Esophagus muscularis mucosa (tissue), 4 donors: Measurements from ENCODE around the gene P2RX7. TPM values are rescaled to one million over a fixed set of nuclear protein-coding genes. Genes with fewer than 3 reads are reported as not detected.

Experiments used
- DNase-seq: peaks from one replicate; pipeline ENCODE4 v3.0.0-alpha.2; 2017; ENCODE audit errors: extremely low spot score
- H3K27ac ChIP-seq, 4 donors: fragments of 200-600 bp; sonication (generic); replicated peaks in 1 of 4; 1 replicate in 3 of 4; 2 replicates in 1 of 4; pipeline ENCODE4 v1.5.1; 2016 to 2019; ENCODE audit warnings: mild to moderate bottlenecking in 1 of 4
- H3K27me3 ChIP-seq, 4 donors: fragments of 200-600 bp; sonication (generic); one replicate each; pipeline versions ENCODE4 v1.5.1 to v1.6.0; 2016 to 2019
- H3K36me3 ChIP-seq, 4 donors: fragments of 200-600 bp; sonication (generic); one replicate each; pipeline ENCODE4 v1.5.1; 2016 to 2019
- H3K4me1 ChIP-seq, 4 donors: fragments of 200-600 bp; sonication (generic); one replicate each; pipeline ENCODE4 v1.5.1; 2016 to 2019
- H3K4me3 ChIP-seq, 4 donors: fragments of 200-600 bp; sonication (generic); 1 replicate in 2 of 4; 2 replicates in 2 of 4; pipeline ENCODE4 v1.5.1; 2016 to 2019; ENCODE audit warnings: mild to moderate bottlenecking in 4 of 4, moderate library complexity in 1 of 4
- H3K9me3 ChIP-seq, 4 donors: fragments of 200-600 bp; sonication (generic); 1 replicate in 3 of 4; 2 replicates in 1 of 4; pipeline ENCODE4 v1.5.1; 2016 to 2019
- EP300 ChIP-seq: sonication (generic); formaldehyde crosslinking; IDR thresholded peaks from one replicate; pipeline ENCODE4 v1.6.1; 2017; ENCODE audit warnings: antibody characterized with exemption
- POLR2A ChIP-seq: fragments of 450-650 bp; IDR thresholded peaks from one replicate; pipeline ENCODE4 v1.6.1; 2017; ENCODE audit warnings: antibody characterized with exemption, moderate library complexity, mild to moderate bottlenecking, low read depth
- POLR2AphosphoS5 ChIP-seq, 2 donors: sonication (generic); formaldehyde crosslinking; IDR thresholded peaks; one replicate each; pipeline ENCODE4 v1.6.1; 2017; ENCODE audit warnings: antibody characterized with exemption in 2 of 2
- WGBS: methylation state at CpG from one replicate; pipeline ENCODE4 v1.1.5; 2018; 5-methylcytosine and 5-hydroxymethylcytosine counted together
- intact Hi-C: fragments of 100-400 bp; cut with DNase I; formaldehyde crosslinking; loops from one replicate; pipeline ENCODE4 v1.15.1; 2023
- total RNA-seq, 4 donors: library from RNA; depleted of rRNA; stranded (reverse); fragments of >200 nt; gene quantifications; one replicate each; pipeline versions ENCODE4 v1.1.0 to v1.2.1, GENCODE V29; 2016
- TF ChIP-seq, protein P1 (sequence below), 3 experiments: fragments of 200-600 bp in 2 of 3; fragments of 450-650 bp in 1 of 3; sonication (generic) in 2 of 3; IDR thresholded peaks; one replicate each; pipeline ENCODE4 v1.5.1; 2017 to 2019; ENCODE audit warnings: antibody characterized with exemption in 3 of 3, mild to moderate bottlenecking in 2 of 3, moderate library complexity in 1 of 3

P2RX7 gene
- total RNA-seq, 4 donors from 2014 or later = 1.5 to 4.3 (median 2.7) TPM

DNA sequence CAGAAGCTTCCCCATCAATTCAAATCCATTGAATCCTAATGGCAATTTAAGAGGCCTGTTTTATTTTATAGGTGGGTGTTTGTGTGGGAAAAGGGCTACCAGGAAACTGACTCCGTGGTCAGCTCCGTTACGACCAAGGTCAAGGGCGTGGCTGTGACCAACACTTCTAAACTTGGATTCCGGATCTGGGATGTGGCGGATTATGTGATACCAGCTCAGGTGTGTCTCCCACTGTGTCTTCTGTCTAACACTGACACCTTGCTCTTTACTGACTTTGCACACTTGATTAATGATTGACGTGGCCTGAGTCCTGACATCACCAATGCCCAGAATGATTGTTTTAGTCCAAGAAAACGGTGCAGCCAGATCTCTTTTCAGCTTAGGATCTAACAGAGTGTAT is 84.4 kb downstream of the P2RX7 start:
- H3K4me3 ChIP-seq = no peak overlapping the region
- TF ChIP-seq POLR2AphosphoS5 (IDR thresholded peaks at IDR 0.05) = no peak
- TF ChIP-seq EP300 = no peak
- TF ChIP-seq, protein P1, sequence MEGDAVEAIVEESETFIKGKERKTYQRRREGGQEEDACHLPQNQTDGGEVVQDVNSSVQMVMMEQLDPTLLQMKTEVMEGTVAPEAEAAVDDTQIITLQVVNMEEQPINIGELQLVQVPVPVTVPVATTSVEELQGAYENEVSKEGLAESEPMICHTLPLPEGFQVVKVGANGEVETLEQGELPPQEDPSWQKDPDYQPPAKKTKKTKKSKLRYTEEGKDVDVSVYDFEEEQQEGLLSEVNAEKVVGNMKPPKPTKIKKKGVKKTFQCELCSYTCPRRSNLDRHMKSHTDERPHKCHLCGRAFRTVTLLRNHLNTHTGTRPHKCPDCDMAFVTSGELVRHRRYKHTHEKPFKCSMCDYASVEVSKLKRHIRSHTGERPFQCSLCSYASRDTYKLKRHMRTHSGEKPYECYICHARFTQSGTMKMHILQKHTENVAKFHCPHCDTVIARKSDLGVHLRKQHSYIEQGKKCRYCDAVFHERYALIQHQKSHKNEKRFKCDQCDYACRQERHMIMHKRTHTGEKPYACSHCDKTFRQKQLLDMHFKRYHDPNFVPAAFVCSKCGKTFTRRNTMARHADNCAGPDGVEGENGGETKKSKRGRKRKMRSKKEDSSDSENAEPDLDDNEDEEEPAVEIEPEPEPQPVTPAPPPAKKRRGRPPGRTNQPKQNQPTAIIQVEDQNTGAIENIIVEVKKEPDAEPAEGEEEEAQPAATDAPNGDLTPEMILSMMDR (IDR thresholded peaks at IDR 0.05) = no peak
- TF ChIP-seq POLR2A = no peak
- 91% methylated on average over 8 of the region's 8 CpGs for WGBS
- intact Hi-C loops = no loop called here
- H3K27ac ChIP-seq = no peak overlapping the region
- DNase-seq = no peak
- no peaks in the 10 kb centered on the region for H3K27me3 ChIP-seq
- H3K4me1 ChIP-seq = peaks cover 5 to 13% (median 9%) of the 10 kb centered on the region in 4 donors
- no peaks in the 10 kb centered on the region for H3K9me3 ChIP-seq
- peaks cover 5 to 48% (median 29%) of the 10 kb centered on the region in 4 donors for H3K36me3 ChIP-seq

DNA sequence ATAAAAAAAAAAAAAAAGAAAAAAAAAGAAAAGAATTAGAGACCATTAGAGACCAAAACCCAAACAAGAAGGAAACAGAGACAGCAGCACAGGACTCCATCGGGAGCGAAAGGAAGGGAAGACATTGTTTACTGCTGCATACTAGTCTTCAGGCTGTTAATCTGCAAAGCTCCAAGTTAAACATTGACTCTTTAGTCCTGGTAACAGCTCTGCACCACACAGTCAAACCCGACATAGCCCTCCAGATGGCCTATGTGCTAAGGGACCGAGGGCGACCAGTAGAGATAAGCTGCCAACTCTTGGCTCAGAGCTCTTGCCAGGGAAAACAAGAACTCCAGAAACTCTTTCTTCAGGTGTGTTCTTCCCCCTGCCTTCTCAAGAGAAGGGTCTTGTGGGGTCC is 85.1 kb downstream of the P2RX7 start:
- H3K4me1 ChIP-seq = peaks cover 5 to 12% (median 9%) of the 10 kb centered on the region in 4 donors
- no peak overlapping the region for H3K27ac ChIP-seq
- WGBS = 82% methylated on average over 3 of the region's 5 CpGs
- peaks cover 5 to 55% (median 34%) of the 10 kb centered on the region in 4 donors for H3K36me3 ChIP-seq
- DNase-seq = no peak
- H3K4me3 ChIP-seq = no peak overlapping the region
- TF ChIP-seq EP300 (no peak), POLR2A (no peak), POLR2AphosphoS5 (IDR thresholded peaks at IDR 0.05) (no peak)
- TF ChIP-seq, protein P1 (IDR thresholded peaks at IDR 0.05) = no peak
- H3K27me3 ChIP-seq = no peaks in the 10 kb centered on the region
- intact Hi-C loops = no loop called here
- H3K9me3 ChIP-seq = no peaks in the 10 kb centered on the region

DNA sequence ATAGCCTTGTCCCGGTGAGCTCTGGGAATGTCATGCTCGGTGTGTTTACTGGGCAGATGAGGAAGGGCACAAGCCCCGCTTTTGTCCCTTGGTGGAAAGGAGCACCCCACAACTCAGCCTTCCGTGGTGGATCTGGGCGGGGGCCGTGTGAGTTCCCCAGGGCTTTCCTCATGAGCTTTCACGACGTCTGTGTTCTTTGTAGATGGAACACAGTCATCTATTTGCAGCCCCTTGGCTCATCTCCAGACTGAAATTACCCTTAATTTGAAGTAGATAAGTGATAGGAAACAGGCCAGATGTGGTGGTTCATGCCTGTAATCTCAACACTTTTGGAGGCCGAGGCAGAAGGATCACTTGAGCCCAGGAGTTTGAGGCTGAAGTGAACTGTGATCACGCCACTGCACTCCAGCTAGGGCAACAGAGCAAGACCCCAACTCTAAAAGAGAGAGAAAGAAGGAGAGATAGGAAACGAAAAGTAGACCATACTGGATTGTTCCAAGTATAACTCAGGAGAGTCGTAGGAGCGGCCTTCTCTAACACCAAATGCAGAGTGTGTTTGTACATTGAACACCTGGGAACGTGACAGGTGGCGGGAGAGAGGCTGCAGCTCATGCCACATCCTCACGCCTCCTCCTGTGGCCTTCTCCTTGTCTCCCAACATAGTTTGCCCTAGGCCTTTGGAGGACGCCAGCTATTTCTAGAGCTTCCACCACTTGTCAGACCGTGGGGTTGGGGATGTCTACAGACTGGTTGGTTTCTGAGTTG is 86.1 kb downstream of the P2RX7 start:
- H3K9me3 ChIP-seq = no peaks in the 10 kb centered on the region

DNA sequence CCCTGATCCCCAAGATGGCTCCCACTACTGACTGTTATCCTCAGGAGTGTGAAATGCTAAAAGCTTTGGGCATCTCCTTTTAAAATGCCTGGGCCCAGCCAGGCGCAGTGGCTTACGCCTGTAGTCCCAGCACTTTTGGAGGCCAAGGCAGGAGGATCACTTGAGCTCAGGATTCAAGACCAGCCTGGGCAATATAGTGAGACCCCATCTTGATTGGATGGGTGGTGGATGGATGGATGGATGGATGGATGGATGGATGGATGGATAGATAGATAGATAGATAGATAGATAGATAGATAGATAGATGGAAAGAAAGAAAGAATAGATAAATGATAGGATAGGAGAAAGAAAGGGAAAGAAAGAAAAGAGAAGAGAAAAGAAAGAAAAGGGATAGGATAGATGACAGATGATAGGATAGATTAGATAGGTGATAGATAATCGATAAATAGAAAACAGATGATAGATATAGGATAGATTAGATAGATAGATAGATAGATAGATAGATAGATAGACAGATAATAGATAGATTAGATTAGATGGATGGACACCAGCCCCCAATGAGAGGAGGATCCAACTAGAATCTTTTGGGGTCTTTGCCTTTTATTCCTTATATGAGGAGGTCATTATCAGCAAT is 86.8 kb downstream of the P2RX7 start:
- WGBS = 94% methylated on average over 3 of the region's 3 CpGs

More for the DNA sequence above, 86.1 kb downstream of the P2RX7 start:
- peaks cover 8 to 66% (median 44%) of the 10 kb centered on the region in 4 donors for H3K36me3 ChIP-seq
- H3K27ac ChIP-seq = no peak overlapping the region
- peaks cover 5 to 12% (median 9%) of the 10 kb centered on the region in 4 donors for H3K4me1 ChIP-seq
- 90% methylated on average over 18 of the region's 18 CpGs for WGBS
- H3K4me3 ChIP-seq = no peak overlapping the region
- intact Hi-C loops = no loop called here
- H3K27me3 ChIP-seq = no peaks in the 10 kb centered on the region
- DNase-seq = no peak
- TF ChIP-seq POLR2AphosphoS5 (IDR thresholded peaks at IDR 0.05) (no peak), POLR2A (no peak), EP300 (no peak)
- TF ChIP-seq, protein P1 (IDR thresholded peaks at IDR 0.05) = no peak

More for the DNA sequence above, 86.8 kb downstream of the P2RX7 start:
- no peak for DNase-seq
- intact Hi-C loops = no loop called here
- H3K36me3 ChIP-seq = peaks cover 8 to 70% (median 47%) of the 10 kb centered on the region in 4 donors
- H3K4me3 ChIP-seq = no peak overlapping the region
- H3K9me3 ChIP-seq = no peaks in the 10 kb centered on the region
- peaks cover 5 to 10% (median 8%) of the 10 kb centered on the region in 4 donors for H3K4me1 ChIP-seq
- TF ChIP-seq, protein P1 (IDR thresholded peaks at IDR 0.05) = no peak
- TF ChIP-seq POLR2AphosphoS5 (IDR thresholded peaks at IDR 0.05) = no peak
- TF ChIP-seq EP300 = no peak
- TF ChIP-seq POLR2A = no peak
- H3K27me3 ChIP-seq = no peaks in the 10 kb centered on the region
- no peak overlapping the region for H3K27ac ChIP-seq
